ENCODE data around the gene MOGAT2. TPM values are rescaled to one million over a fixed set of nuclear protein-coding genes. Genes with fewer than 3 reads are reported as not detected.

MOGAT2 gene
- total and polyA plus RNA-seq, 2 donors (not counting 3 experiments of a cell fraction or from before 2014, with no cell fraction given) = not detected

- Histone ChIP-seq H3K27ac (ENCODE audit: insufficient read depth, low read depth, low read length) (no peak overlapping the region), H4K20me1 (replicated peaks; ENCODE audit: control insufficient read depth, extremely low read depth, insufficient read depth, low read length) (no peaks in the 10 kb centered on the region), H3K27me3 (ENCODE audit: control insufficient read depth in 2 of 2, insufficient read depth in 2 of 2, low read length in 2 of 2) (peaks cover 19 to 25% of the 10 kb centered on the region in 2 experiments), H2AFZ (ENCODE audit: low read depth, low read length) (no peak overlapping the region), H3K36me3 (ENCODE audit: control insufficient read depth in 2 of 2, extremely low read depth in 1 of 2, insufficient read depth in 2 of 2, low read length in 2 of 2) (no peaks in the 10 kb centered on the region), H3K4me3 (replicated peaks in 1 of 3; ENCODE audit: insufficient read depth in 1 of 3, low read depth in 1 of 3, low read length in 3 of 3) (no peak overlapping the region), H3K4me1 (ENCODE audit: control insufficient read depth, extremely low read depth, insufficient read depth, low read length) (peaks cover 10% of the 10 kb centered on the region), H3K79me2 (ENCODE audit: control insufficient read depth, insufficient read depth, low read length) (no peaks in the 10 kb centered on the region), H3K9me3 (replicated peaks; ENCODE audit: control insufficient read depth, insufficient read depth, low read length) (no peaks in the 10 kb centered on the region), H3K9ac (replicated peaks; ENCODE audit: extremely low read depth, insufficient read depth, low read length) (no peak overlapping the region), H3K4me2 (ENCODE audit: insufficient read depth, low read length) (no peak overlapping the region), H3K9me1 (replicated peaks; ENCODE audit: control insufficient read depth, extremely low read depth, insufficient read depth, low read length) (no peaks in the 10 kb centered on the region)
- no peak for TF ChIP-seq MAX (IDR thresholded peaks at IDR 0.05; ENCODE audit: insufficient read depth, insufficient read length)
- TF ChIP-seq, protein P1, sequence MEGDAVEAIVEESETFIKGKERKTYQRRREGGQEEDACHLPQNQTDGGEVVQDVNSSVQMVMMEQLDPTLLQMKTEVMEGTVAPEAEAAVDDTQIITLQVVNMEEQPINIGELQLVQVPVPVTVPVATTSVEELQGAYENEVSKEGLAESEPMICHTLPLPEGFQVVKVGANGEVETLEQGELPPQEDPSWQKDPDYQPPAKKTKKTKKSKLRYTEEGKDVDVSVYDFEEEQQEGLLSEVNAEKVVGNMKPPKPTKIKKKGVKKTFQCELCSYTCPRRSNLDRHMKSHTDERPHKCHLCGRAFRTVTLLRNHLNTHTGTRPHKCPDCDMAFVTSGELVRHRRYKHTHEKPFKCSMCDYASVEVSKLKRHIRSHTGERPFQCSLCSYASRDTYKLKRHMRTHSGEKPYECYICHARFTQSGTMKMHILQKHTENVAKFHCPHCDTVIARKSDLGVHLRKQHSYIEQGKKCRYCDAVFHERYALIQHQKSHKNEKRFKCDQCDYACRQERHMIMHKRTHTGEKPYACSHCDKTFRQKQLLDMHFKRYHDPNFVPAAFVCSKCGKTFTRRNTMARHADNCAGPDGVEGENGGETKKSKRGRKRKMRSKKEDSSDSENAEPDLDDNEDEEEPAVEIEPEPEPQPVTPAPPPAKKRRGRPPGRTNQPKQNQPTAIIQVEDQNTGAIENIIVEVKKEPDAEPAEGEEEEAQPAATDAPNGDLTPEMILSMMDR (IDR thresholded peaks at IDR 0.05; ENCODE audit: extremely low read depth in 1 of 2, insufficient read depth in 1 of 2, low read depth in 1 of 2, low read length in 2 of 2) = no peak
- TF ChIP-seq MYC (IDR thresholded peaks at IDR 0.05; ENCODE audit: low read depth, low read length) = no peak
- TF ChIP-seq POLR2AphosphoS5 (IDR thresholded peaks at IDR 0.05; ENCODE audit: insufficient read depth, low read depth, low read length) = no peak
- TF ChIP-seq POLR2A (IDR thresholded peaks at IDR 0.05; ENCODE audit: low read depth, low read length) = no peak
- TF ChIP-seq JUN (IDR thresholded peaks at IDR 0.05; ENCODE audit: borderline replicate concordance, insufficient read depth, insufficient read length, low read depth) = no peak
- no peak for TF ChIP-seq GATA2 (IDR thresholded peaks at IDR 0.05; ENCODE audit: insufficient read depth, insufficient read length, low read depth, low read length)
- no peak for TF ChIP-seq EZH2 (IDR thresholded peaks at IDR 0.05; ENCODE audit: borderline replicate concordance, low read depth, low read length, severe bottlenecking)
- no peak for TF ChIP-seq FOS (IDR thresholded peaks at IDR 0.05; ENCODE audit: borderline replicate concordance, insufficient read depth, low read length)
- no TSS peak for BruUV-seq (replicated peaks)
- intact Hi-C loops (cut with micrococcal nuclease) = no loop called here
- ChIA-PET CTCF (no interaction called here), POLR2A (no interaction called here)
- no peak for FAIRE-seq
- dilution Hi-C loops (cut with MboI; ENCODE audit: extremely low pct_ligation_motif_present, low sequenced_read_pairs) = no loop called here
- no peak for DNase-seq (ENCODE audit: low read depth, low spot score)
These were observed 54.2 kb downstream of the MOGAT2 start for GRCh38 chr11:75771646-75772410.
